ENCODE data around the gene NRSN2. TPM values are rescaled to one million over a fixed set of nuclear protein-coding genes. Genes with fewer than 3 reads are reported as not detected.
A peak's percentile ranks its signal among the peaks of the same experiment; 100 is the strongest.

Gene NRSN2
- total RNA-seq, 1 donor from 2014 or later, result 17.3 TPM

DNA sequence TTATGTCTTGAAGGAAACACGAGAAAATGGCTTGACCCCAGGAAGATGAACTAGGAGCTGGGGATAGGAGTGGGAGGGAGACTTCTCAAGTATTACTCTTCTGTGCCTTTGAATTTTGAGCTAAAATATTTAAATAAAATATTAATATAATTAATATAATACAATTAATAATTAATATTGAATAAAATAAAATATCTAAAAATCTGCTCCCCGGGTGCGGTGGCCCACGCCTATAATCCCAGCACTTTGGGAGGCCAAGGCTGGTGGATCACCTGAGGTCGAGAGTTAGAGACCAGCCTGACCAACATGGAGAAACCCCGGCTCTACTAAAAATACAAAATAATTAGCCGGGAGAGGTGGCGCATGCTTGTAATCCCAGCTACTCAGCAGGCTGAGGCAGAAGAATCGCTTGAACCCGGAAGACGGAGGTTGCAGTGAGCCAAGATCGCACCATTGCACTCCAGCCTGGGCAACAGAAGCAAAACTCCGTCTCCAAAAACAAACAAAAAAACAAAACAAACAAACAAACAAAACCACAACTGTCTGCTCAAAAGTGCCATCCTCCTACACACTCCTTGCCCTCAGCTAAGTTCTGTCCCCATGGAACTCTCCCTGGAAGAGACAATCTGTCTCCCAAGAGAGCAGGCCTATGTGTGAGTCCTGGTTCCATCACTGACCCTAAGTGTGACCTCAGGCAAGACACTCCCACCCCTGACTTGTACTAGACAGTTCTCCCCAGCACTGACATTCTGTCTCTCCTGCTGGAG, 20.0 kb downstream of the NRSN2 start:
- Histone ChIP-seq H3K27ac (no peak overlapping the region), H3K27me3 (ENCODE audit: low read depth) (no peaks in the 10 kb centered on the region), H3K36me3 (no peaks in the 10 kb centered on the region), H3K4me1 (peaks cover 37% of the 10 kb centered on the region), H3K9me3 (no peaks in the 10 kb centered on the region), H3K4me3 (no peak overlapping the region)
- DNase-seq, result no peak
- intact Hi-C loops (cut with DNase I), result no loop called here
- TF ChIP-seq, protein P1, sequence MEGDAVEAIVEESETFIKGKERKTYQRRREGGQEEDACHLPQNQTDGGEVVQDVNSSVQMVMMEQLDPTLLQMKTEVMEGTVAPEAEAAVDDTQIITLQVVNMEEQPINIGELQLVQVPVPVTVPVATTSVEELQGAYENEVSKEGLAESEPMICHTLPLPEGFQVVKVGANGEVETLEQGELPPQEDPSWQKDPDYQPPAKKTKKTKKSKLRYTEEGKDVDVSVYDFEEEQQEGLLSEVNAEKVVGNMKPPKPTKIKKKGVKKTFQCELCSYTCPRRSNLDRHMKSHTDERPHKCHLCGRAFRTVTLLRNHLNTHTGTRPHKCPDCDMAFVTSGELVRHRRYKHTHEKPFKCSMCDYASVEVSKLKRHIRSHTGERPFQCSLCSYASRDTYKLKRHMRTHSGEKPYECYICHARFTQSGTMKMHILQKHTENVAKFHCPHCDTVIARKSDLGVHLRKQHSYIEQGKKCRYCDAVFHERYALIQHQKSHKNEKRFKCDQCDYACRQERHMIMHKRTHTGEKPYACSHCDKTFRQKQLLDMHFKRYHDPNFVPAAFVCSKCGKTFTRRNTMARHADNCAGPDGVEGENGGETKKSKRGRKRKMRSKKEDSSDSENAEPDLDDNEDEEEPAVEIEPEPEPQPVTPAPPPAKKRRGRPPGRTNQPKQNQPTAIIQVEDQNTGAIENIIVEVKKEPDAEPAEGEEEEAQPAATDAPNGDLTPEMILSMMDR (IDR thresholded peaks at IDR 0.05), result no peak
- no peak for ATAC-seq

DNA sequence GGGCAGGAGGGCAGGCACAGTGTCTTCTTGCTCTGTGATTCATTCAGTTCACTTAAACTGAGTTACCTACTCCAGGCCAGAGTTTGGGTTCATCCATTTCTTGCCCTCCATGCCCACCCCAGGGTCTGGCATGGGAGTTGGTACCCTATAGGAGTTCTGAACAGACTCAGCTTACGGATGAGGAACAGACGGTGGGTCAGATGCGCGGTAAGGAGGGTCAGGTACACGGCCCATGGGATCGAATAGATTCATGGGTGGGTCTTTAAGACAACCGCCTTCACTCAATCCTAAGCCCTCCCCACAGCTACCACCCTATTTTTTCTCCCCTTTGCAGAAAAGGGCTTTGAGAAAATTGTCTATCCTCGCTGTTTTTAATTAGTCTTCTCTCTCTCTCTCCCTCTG, 20.6 kb downstream of the NRSN2 start:
- intact Hi-C loops (cut with DNase I), result no loop called here
- ATAC-seq (no peak), DNase-seq (no peak)
- TF ChIP-seq, protein P1 (IDR thresholded peaks at IDR 0.05), result no peak
- H3K4me1 ChIP-seq, result peaks cover 39% of the 10 kb centered on the region
- H3K27me3 ChIP-seq (ENCODE audit: low read depth), result no peaks in the 10 kb centered on the region
- H3K36me3 ChIP-seq, result no peaks in the 10 kb centered on the region
- no peaks in the 10 kb centered on the region for H3K9me3 ChIP-seq
- H3K27ac ChIP-seq, result no peak overlapping the region
- H3K4me3 ChIP-seq, result no peak overlapping the region

DNA sequence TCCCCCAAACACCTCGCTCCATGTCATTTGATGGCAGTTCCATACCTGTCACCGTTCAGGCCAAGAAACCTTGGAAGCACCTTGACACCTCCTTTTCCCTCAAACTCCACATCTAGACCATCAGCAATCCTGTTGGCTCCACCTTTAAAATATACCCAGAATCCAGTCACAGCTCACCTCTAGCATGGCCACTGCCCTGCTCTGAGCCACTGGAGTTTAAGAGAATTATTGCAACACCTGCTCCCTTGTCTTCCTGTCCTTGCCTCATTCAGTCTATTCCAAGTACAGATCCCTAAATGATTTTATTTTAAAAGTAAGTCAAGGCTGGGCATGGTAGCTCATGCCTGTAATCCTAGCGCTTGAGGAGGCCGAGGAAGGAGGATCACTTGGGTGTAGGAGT, 22.0 kb downstream of the NRSN2 start:
- Histone ChIP-seq H3K36me3 (no peaks in the 10 kb centered on the region), H3K27ac (no peak overlapping the region), H3K27me3 (ENCODE audit: low read depth) (no peaks in the 10 kb centered on the region), H3K4me1 (peaks cover 39% of the 10 kb centered on the region), H3K4me3 (no peak overlapping the region), H3K9me3 (no peaks in the 10 kb centered on the region)
- TF ChIP-seq, protein P1 (IDR thresholded peaks at IDR 0.05), result no peak
- intact Hi-C loops (cut with DNase I), result no loop called here
- ATAC-seq (no peak), DNase-seq (no peak)

DNA sequence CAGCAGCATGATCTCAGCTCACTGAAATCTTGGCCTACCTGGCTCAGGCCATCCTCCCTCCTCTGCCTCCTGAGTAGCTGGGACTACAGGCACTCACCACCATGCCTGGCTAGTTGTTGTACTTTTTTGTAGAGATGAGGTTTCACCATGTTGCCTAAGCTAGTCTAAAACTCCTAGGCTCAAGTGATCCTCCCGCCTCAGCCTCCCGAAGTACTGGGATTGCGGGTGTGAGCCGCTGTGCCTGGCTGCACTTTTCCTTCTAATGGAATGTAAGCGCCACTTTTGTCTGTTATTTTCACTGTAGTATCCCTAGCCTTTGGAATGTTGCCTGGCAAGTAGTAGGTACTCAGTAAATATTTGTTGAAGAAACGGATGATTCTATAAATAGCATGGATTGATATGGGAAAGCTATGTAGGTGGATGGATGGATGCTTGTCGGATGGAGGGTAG, 23.3 kb downstream of the NRSN2 start:
- peak; percentile 64 for ATAC-seq
- no peaks in the 10 kb centered on the region for H3K27me3 ChIP-seq (ENCODE audit: low read depth)
- peaks cover 39% of the 10 kb centered on the region for H3K4me1 ChIP-seq
- H3K9me3 ChIP-seq, result no peaks in the 10 kb centered on the region
- DNase-seq, result peak; percentile 58
- no peaks in the 10 kb centered on the region for H3K36me3 ChIP-seq
- TF ChIP-seq, protein P1 (IDR thresholded peaks at IDR 0.05), result no peak
- peak overlapping the region; percentile 12 for H3K27ac ChIP-seq
- H3K4me3 ChIP-seq, result no peak overlapping the region
- intact Hi-C loops (cut with DNase I), result no loop called here

DNA sequence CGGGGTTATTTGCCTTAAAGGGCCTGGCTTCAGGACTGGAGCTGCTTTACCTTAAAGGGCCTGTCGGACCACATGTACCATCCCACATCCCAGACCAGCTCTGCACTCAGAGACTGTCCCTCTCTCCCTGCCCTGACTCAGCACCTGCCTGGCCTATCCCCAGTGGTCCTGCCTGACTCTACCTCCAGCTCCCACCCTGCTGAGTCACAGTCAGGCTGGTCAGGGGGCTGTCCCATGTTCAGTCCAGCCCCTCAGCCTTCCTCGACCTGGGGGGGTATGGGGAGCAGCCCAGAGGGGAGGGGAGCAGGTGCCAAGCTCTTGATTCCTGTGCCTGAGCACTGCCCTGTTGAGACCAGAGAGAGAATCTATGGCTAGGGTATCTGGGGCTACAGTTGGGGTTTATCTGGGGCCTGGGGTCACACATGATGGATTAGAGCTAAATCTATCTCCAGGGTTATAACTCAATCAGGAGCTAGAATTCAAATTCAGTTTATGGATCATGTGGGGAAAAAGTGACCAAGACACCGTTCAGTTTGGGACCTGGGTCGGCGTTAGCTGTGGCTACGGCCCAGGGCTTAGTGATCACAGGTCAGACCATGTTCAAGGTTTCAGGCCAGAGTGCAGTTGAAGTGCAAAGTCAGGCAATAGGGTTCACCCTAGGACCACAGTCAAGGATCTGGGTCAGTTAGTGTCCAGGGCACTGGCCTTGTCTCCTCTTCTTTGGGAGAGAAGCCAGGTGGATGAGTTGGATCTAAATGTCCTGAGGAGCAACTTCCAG, 24.3 kb downstream of the NRSN2 start:
- DNase-seq (no peak), ATAC-seq (peak in 1 of 2 donors; percentile 8)
- peak overlapping the region; percentile 66 for H3K27ac ChIP-seq
- intact Hi-C loops (cut with DNase I), result no loop called here
- no peak overlapping the region for H3K4me3 ChIP-seq
- peaks cover 39% of the 10 kb centered on the region for H3K4me1 ChIP-seq
- no peaks in the 10 kb centered on the region for H3K9me3 ChIP-seq
- TF ChIP-seq, protein P1 (IDR thresholded peaks at IDR 0.05), result no peak
- H3K36me3 ChIP-seq, result no peaks in the 10 kb centered on the region
- H3K27me3 ChIP-seq (ENCODE audit: low read depth), result no peaks in the 10 kb centered on the region

All from lower lobe of right lung (tissue), 2 donors.